ENCODE results near the gene ZNRF2. TPM values are rescaled to one million over a fixed set of nuclear protein-coding genes. Genes with fewer than 3 reads are reported as not detected.
"Not testable (repeated sequence)": the region's sequence is repeated elsewhere in the genome, so short reads cannot be mapped to it uniquely, and the experiment has no call there.

ZNRF2 gene
- total RNA-seq, 3 donors from 2014 or later = 34.0 to 53.3 (median 40.5) TPM

- H3K4me1 ChIP-seq (ENCODE audit: low read depth) = peaks cover 29% of the 10 kb centered on the region
- intact Hi-C loops (cut with DNase I, micrococcal nuclease); H3K36me3 ChIP-seq (ENCODE audit: low read depth); H3K4me3 ChIP-seq; ATAC-seq; H3K9me3 ChIP-seq; DNase-seq: not testable (repeated sequence)
Measured at GRCh38 chr7:30298409-30298808, 14.0 kb downstream of the ZNRF2 start.

- Histone ChIP-seq H3K36me3 (ENCODE audit: low read depth) (no peaks in the 10 kb centered on the region), H3K4me1 (ENCODE audit: low read depth) (peaks cover 34% of the 10 kb centered on the region), H3K4me3 (no peak overlapping the region), H3K9me3 (no peaks in the 10 kb centered on the region)
- ATAC-seq (no peak), DNase-seq (no peak)
- intact Hi-C loops (cut with DNase I, micrococcal nuclease) = no loop called here
- no peak for TF ChIP-seq CTCF (IDR thresholded peaks at IDR 0.05)
Measured at GRCh38 chr7:30301751-30302150, 17.4 kb downstream of the ZNRF2 start.

GRCh38 chr7:30302656-30303311 lies 18.4 kb downstream of the ZNRF2 start:
- H3K36me3 ChIP-seq (ENCODE audit: low read depth) = no peaks in the 10 kb centered on the region
- H3K4me3 ChIP-seq = no peak overlapping the region
- no peaks in the 10 kb centered on the region for H3K9me3 ChIP-seq
- H3K4me1 ChIP-seq (ENCODE audit: low read depth) = peaks cover 37% of the 10 kb centered on the region
- DNase-seq (no peak), ATAC-seq (no peak)
- intact Hi-C loops (cut with DNase I, micrococcal nuclease) = no loop called here
- TF ChIP-seq CTCF (IDR thresholded peaks at IDR 0.05) = no peak

- no peaks in the 10 kb centered on the region for H3K36me3 ChIP-seq (ENCODE audit: low read depth)
- H3K9me3 ChIP-seq = no peaks in the 10 kb centered on the region
- ATAC-seq = no peak
- peaks cover 37% of the 10 kb centered on the region for H3K4me1 ChIP-seq (ENCODE audit: low read depth)
- no peak overlapping the region for H3K4me3 ChIP-seq
- no peak for TF ChIP-seq CTCF (IDR thresholded peaks at IDR 0.05)
- no peak for DNase-seq
- intact Hi-C loops (cut with DNase I, micrococcal nuclease) = no loop called here
Measured at GRCh38 chr7:30303312-30304039, 19.1 kb downstream of the ZNRF2 start.

GRCh38 chr7:30304177-30304884 lies 19.9 kb downstream of the ZNRF2 start:
- Histone ChIP-seq H3K36me3 (ENCODE audit: low read depth) (no peaks in the 10 kb centered on the region), H3K4me3 (no peak overlapping the region), H3K4me1 (ENCODE audit: low read depth) (peaks cover 34% of the 10 kb centered on the region), H3K9me3 (no peaks in the 10 kb centered on the region)
- ATAC-seq = peak; percentile 97
- intact Hi-C loops (cut with DNase I, micrococcal nuclease) = no loop called here
- no peak for TF ChIP-seq CTCF (IDR thresholded peaks at IDR 0.05)
- no peak for DNase-seq

- DNase-seq (no peak), ATAC-seq (no peak)
- H3K9me3 ChIP-seq = no peaks in the 10 kb centered on the region
- intact Hi-C loops (cut with DNase I, micrococcal nuclease) = no loop called here
- no peaks in the 10 kb centered on the region for H3K36me3 ChIP-seq (ENCODE audit: low read depth)
- no peak overlapping the region for H3K4me3 ChIP-seq
- TF ChIP-seq CTCF (IDR thresholded peaks at IDR 0.05) = no peak
- peaks cover 36% of the 10 kb centered on the region for H3K4me1 ChIP-seq (ENCODE audit: low read depth)
Measured at GRCh38 chr7:30306976-30307375, 22.6 kb downstream of the ZNRF2 start.
